ENCODE results near the gene LUC7L. TPM values are rescaled to one million over a fixed set of nuclear protein-coding genes. Genes with fewer than 3 reads are reported as not detected.
A peak's percentile ranks its signal among the peaks of the same experiment; 100 is the strongest.

LUC7L gene
- total RNA-seq, 4 donors from 2014 or later: 109 to 180 (median 123) TPM

DNA sequence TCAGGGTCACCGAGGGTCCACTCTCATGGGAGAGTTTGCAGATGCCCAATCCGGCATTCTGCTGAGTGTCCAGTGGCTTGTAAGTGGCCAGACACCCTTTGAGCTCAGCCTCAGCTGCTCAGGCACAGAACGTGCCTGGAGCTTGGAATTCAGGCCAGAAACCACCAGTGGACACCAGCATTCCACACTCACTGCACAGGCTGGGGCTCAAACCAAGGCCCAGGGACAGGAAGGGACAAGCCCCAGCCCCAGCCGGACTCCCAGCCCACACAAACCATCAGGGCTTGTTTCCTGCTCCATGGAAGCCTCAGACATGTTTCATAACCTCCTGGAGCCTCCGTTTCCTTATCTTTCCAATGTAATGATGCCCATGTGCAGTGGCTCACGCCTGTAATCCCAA lies 85.8 kb downstream of the LUC7L start:
- no peak for DNase-seq (ENCODE audit: low spot score in 2 of 2)
- Histone ChIP-seq H3K4me1 (peaks cover 0 to 16% (median 0%) of the 10 kb centered on the region in 4 donors), H3K27ac (no peak overlapping the region), H3K27me3 (peaks cover 0 to 13% of the 10 kb centered on the region in 2 donors), H3K4me3 (no peak overlapping the region), H3K36me3 (no peaks in the 10 kb centered on the region), H3K9me3 (no peaks in the 10 kb centered on the region)
- WGBS, 2 donors: 50 to 68% methylated on average over 6 of the region's 6 CpGs
- TF ChIP-seq POLR2A (IDR thresholded peaks at IDR 0.05) (no peak), EP300 (IDR thresholded peaks at IDR 0.05) (no peak)
- TF ChIP-seq, protein P1, sequence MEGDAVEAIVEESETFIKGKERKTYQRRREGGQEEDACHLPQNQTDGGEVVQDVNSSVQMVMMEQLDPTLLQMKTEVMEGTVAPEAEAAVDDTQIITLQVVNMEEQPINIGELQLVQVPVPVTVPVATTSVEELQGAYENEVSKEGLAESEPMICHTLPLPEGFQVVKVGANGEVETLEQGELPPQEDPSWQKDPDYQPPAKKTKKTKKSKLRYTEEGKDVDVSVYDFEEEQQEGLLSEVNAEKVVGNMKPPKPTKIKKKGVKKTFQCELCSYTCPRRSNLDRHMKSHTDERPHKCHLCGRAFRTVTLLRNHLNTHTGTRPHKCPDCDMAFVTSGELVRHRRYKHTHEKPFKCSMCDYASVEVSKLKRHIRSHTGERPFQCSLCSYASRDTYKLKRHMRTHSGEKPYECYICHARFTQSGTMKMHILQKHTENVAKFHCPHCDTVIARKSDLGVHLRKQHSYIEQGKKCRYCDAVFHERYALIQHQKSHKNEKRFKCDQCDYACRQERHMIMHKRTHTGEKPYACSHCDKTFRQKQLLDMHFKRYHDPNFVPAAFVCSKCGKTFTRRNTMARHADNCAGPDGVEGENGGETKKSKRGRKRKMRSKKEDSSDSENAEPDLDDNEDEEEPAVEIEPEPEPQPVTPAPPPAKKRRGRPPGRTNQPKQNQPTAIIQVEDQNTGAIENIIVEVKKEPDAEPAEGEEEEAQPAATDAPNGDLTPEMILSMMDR (IDR thresholded peaks at IDR 0.05): no peak

DNA sequence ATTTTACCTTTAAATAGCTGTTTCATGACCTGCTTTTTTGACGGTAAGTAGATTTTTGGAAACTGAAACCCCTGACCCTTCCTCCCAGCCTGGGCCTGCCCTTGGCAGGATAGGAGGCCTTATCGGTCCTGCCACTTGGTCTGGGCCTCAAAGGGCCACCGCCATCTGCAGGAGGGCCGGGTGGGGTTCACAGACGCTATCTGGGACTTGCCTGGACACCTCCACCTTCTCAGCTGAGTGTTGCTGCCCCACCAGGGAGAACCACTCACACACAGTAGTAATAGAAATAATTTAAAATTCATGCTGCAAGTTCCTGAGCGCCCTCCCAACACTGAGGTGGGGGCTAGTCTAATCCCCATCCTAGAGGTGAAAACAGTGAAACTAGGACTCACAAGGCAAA lies 86.2 kb downstream of the LUC7L start:
- H3K9me3 ChIP-seq: no peaks in the 10 kb centered on the region
- no peaks in the 10 kb centered on the region for H3K36me3 ChIP-seq
- peaks cover 0 to 16% (median 0%) of the 10 kb centered on the region in 4 donors for H3K4me1 ChIP-seq
- H3K4me3 ChIP-seq: no peak overlapping the region
- H3K27ac ChIP-seq: peak overlapping the region in 1 of 4 donors; percentile 25
- WGBS, 2 donors: 70 to 76% methylated on average over 6 of the region's 6 CpGs
- TF ChIP-seq EP300 (IDR thresholded peaks at IDR 0.05): no peak
- TF ChIP-seq, protein P1 (IDR thresholded peaks at IDR 0.05): no peak
- no peak for DNase-seq (ENCODE audit: low spot score in 2 of 2)
- H3K27me3 ChIP-seq: peaks cover 0 to 13% of the 10 kb centered on the region in 2 donors

DNA sequence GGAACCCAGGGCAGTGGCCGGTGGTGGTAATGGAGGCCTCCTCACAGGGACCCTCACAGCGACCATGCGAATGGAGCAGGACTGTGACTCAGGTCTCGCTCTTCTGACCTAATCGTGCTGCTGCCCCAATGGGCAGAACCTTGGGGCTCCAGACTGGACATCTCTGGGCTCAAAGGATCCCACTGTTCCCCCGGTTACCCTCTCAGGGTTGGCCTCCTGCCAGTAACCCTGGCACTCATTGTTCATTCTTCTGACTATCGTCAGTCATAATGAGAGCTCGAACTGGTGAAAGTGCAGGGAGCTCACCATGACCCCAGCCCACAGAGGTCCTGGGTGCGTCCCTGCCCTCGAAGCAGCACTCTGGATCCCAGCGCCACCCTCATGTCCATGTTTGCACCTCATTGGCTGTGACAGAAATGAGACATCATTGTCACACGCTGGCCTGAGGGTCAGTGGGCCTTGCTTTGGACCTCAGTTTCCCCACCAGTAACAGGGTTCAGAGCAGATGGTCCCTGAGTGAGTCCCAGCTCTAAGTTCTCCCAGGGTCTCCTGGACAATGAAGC lies 86.8 kb downstream of the LUC7L start:
- 41 to 45% methylated on average over 10 to 12 of the region's 12 CpGs for WGBS, 2 donors
- no peaks in the 10 kb centered on the region for H3K36me3 ChIP-seq
- H3K27ac ChIP-seq: peak overlapping the region in 1 of 4 donors; percentile 25
- H3K4me1 ChIP-seq: peaks cover 0 to 20% (median 2%) of the 10 kb centered on the region in 4 donors
- TF ChIP-seq, protein P1 (IDR thresholded peaks at IDR 0.05): no peak
- TF ChIP-seq POLR2A (IDR thresholded peaks at IDR 0.05) (no peak), EP300 (IDR thresholded peaks at IDR 0.05) (no peak)
- no peak overlapping the region for H3K4me3 ChIP-seq
- DNase-seq (ENCODE audit: low spot score in 2 of 2): no peak
- no peaks in the 10 kb centered on the region for H3K9me3 ChIP-seq
- H3K27me3 ChIP-seq: peaks cover 0 to 13% of the 10 kb centered on the region in 2 donors

DNA sequence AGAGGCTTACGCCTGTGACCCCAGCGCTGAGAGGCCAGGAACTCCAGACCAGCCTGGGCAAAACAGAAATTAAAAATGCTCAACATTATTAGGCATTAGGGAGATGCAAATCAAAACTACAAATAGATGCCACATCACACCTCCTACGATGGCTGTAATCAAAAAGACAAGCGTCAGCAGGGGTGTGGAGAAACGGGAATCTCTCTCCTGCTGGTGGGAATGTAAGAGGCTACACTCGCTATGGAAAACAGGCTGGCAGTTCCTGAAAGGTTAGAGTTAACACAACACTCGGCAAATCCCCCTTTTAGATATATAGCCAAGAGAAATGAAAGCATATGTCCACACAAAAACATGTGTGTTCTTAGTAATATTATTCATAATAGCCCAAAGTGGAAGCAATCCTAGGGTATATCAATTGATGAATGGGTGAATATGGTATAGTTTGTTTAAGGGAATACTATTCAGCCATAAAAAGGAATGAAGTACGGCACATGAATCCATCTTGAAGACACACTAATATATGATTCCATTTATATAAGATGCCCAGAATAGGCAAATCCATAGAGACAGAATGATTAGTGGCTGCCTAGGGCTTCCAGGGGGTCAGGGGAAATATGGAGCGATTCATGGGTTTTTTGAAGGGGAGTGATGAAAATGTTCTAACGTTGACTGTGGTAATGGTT lies 88.9 kb downstream of the LUC7L start:
- H3K27me3 ChIP-seq: peaks cover 0 to 8% of the 10 kb centered on the region in 2 donors
- no peak for DNase-seq (ENCODE audit: low spot score in 2 of 2)
- H3K27ac ChIP-seq: no peak overlapping the region
- TF ChIP-seq EP300 (IDR thresholded peaks at IDR 0.05) (no peak), POLR2A (IDR thresholded peaks at IDR 0.05) (no peak)
- TF ChIP-seq, protein P1 (IDR thresholded peaks at IDR 0.05): no peak
- no peak overlapping the region for H3K4me3 ChIP-seq
- H3K36me3 ChIP-seq: no peaks in the 10 kb centered on the region
- WGBS, 2 donors: 67 to 70% methylated on average over 10 of the region's 10 CpGs
- no peaks in the 10 kb centered on the region for H3K9me3 ChIP-seq
- peaks cover 0 to 31% (median 3%) of the 10 kb centered on the region in 4 donors for H3K4me1 ChIP-seq

Small RNA genes within 50 kb of the gene (small RNA-seq; reads per million reads assigned to genes)
- gene RF00019: not detected

Other genes with a start within 250 kb of the LUC7L start
- gene POLR3K, start 175.8 kb downstream of the LUC7L start, total RNA-seq: 1 to 10 TPM in 3 of 4 donors, under 1 TPM in 1; 0.66 to 8.6 (median 3.1) TPM
- gene SNRNP25, start 175.6 kb downstream of the LUC7L start, total RNA-seq: 10 to 100 TPM in 3 of 4 donors, 1 to 10 TPM in 1; 9.3 to 21.6 (median 15.7) TPM
- gene RHBDF1, start 156.8 kb downstream of the LUC7L start, total RNA-seq: 100 to 1,000 TPM in 3 of 4 donors, 10 to 100 TPM in 1; 92.7 to 157 (median 137) TPM
- 100 to 1,000 TPM in 2 of 4 donors, 10 to 100 TPM in 2; 74.3 to 190 (median 115) TPM for gene MPG, start 151.2 kb downstream of the LUC7L start, total RNA-seq
- 10 to 100 TPM; 32.1 to 40.8 (median 36.7) TPM for gene NPRL3, start 90.8 kb downstream of the LUC7L start, total RNA-seq
- gene HBZ, start 76.8 kb downstream of the LUC7L start, total RNA-seq: not detected
- 1 to 10 TPM in 1 of 4 donors, not detected in 3; 3.3 TPM for gene HBM, start 63.5 kb downstream of the LUC7L start, total RNA-seq
- 100 to 1,000 TPM in 2 of 4 donors, 10 to 100 TPM in 2; 10.1 to 495 (median 102) TPM for gene HBA2, start 56.6 kb downstream of the LUC7L start, total RNA-seq
- gene HBA1, start 52.8 kb downstream of the LUC7L start, total RNA-seq: 100 to 1,000 TPM in 1 of 4 donors, 10 to 100 TPM in 2, not detected in 1; 48.4 to 135 (median 81.6) TPM
- gene HBQ1, start 49.0 kb downstream of the LUC7L start, total RNA-seq: not detected
- 100 to 1,000 TPM in 2 of 4 donors, 10 to 100 TPM in 2; 73.5 to 192 (median 99.0) TPM for gene FAM234A, start 5.4 kb upstream of the LUC7L start, total RNA-seq
- gene RGS11, start 46.5 kb upstream of the LUC7L start, total RNA-seq: 10 to 100 TPM; 20.8 to 59.0 (median 29.7) TPM
- not detected for gene ARHGDIG, start 51.1 kb upstream of the LUC7L start, total RNA-seq
- gene PDIA2, start 53.7 kb upstream of the LUC7L start, total RNA-seq: 1 to 10 TPM; 3.3 to 8.8 (median 3.7) TPM
- gene AXIN1, start 123.3 kb upstream of the LUC7L start, total RNA-seq: 10 to 100 TPM; 23.4 to 37.1 (median 25.0) TPM
- gene MRPL28, start 141.1 kb upstream of the LUC7L start, total RNA-seq: 10 to 100 TPM; 45.1 to 79.5 (median 65.3) TPM
- gene PGAP6, start 152.5 kb upstream of the LUC7L start, total RNA-seq: 10 to 100 TPM; 22.7 to 69.3 (median 36.7) TPM
- gene NME4, start 167.8 kb upstream of the LUC7L start, total RNA-seq: 10 to 100 TPM; 26.7 to 99.6 (median 47.8) TPM
- gene DECR2, start 172.4 kb upstream of the LUC7L start, total RNA-seq: 10 to 100 TPM; 20.3 to 68.4 (median 33.6) TPM
- 100 to 1,000 TPM in 1 of 4 donors, 10 to 100 TPM in 3; 30.2 to 128 (median 54.6) TPM for gene RAB11FIP3, start 196.2 kb upstream of the LUC7L start, total RNA-seq